ENCODE measurements around the gene ARHGAP45. TPM values are rescaled to one million over a fixed set of nuclear protein-coding genes. Genes with fewer than 3 reads are reported as not detected.

ARHGAP45 gene
- total RNA-seq, 1 experiment from 2014 or later: 11.6 TPM

DNA sequence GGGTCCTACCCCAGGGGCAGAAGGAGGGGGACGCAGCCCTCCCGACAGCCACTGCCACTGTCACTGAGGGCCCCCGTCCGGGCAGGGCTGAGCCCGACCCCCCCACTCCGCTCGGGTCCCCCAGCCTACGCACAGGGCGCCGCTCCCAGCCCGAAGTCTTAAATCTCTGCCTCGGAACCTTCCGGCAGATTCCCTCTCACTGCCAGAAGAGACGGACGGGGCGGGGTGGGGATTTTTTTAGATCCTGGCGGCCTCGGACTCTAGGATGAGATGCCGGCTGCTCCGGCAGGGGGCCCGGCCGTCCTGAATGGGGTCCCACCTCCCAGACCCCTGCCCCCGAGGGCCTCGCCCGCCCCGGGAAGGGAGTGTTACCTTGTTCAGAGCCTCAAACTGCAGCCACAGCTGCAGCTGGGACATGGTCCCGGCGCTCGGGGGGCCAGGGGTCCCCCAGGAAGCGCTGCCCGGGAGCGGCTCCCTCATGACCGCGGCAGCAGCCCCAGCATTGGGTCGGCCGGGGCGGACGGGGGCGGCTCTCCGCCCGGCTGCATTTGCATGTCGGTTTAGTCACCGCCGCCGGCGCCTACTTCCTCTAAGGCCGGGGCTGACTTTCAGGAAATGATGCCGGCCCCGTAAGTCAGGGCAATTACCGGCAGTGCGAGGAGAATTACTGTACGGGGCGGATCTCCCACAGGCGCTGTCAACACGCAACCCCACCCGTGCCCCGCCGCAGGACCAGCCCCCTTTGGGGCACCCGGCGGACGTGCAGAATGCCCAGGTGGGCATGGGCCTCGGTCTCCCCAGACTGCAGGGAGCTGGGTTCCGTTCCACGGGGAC is 65.0 kb downstream of the ARHGAP45 start:
- DNase-seq (ENCODE audit: low read depth): peak; percentile 92

DNA sequence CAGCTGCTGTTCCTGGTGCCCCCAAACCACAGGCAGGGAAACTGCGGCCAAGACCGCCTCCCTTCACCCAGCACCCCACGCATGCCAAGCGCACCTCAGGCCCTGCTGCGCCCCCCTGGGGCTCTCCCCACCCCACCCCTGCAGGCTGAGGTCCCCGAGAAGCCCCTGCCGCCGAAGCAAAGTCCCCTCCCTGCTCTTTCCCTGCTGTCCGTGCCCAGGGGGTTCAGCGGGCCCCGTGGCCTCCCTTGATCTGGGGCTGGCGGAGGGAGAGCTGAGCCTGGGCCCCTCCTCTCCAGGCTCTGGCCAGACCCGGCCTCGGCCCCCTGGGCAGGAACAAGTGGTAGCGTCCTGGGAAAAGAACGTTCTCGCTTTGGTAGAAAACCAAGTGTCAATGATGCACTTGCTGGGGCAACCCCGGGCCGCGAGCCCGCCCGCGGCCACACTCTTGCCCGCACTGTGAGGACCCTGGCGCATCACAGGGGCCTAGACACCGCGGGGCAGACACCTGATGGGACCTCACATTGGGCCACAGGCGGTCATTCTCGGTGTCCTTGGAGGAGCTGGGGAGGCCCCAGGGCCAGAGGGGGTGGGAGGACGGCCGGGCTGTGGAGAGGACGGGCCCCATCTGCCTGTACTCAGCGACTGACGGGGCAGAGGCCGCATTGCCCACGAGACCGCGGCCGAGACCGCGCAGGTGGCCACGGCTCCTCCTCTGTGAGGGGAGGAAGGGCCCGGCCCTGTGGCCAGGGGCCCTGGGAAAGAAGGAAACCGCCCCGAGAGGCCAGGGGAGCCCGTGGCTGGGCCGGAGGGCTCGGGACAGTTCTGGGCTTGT is 65.8 kb downstream of the ARHGAP45 start:
- DNase-seq (ENCODE audit: low read depth): no peak

DNA sequence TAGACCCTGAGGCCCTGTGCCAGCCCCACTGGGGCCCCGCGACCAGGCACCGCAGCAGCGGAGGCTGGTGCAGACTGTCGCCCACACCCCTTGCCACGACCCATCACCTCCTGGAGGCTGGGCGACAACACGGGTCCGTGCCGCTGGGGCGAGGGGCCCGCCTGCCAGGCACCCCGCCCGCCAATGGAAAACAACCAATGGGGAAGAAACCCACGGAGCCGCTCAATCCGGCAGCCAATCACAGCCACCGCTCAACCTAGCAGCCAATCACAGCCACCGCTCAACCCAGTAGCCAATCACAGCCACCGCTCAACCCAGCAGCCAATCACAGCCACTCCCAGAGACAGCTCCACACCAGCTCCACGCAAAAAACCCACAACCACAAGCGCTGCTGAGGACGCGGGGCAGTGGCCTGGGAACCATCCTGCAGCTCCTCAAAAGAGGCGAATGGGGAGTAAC is 66.5 kb downstream of the ARHGAP45 start:
- DNase-seq (ENCODE audit: low read depth): no peak

DNA sequence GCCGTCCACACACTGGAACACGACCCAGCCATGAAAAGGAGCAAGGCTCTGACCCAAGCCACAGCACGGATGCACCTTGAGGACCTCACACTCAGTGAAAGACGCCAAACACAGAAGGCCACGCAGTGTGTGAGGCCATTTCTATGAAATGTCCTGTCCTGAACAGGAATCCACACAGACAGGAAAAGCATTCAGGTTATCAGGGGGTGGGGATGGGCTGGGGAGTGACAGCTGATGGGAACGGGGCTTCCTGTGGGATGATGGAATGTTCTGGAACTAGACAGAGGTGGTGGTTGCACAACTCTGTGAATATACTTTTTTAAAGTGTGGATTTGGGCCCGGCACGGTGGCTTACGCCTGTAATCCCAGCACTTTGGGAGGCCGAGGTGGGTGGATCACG is 67.5 kb downstream of the ARHGAP45 start:
- no peak for DNase-seq (ENCODE audit: low read depth)

DNA sequence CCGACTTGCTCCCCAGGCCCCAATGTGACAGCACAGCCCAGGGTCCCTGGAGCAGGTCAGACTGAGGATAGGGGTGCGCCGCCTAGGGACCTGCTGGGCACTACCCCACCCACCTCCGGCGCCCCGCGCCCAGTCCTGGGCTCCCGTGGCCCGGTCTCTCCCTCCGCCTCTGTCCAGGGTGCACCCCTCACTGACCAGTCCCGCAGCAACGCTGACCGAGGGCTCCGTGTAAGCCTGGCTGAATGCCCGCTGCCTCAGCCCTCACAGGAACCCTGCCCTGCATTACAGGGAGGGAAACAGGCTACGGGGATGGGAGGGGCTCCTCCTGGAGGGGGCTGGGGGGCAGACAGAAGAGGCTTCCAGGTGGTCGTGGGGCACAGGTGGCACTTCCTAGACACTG is 68.5 kb downstream of the ARHGAP45 start:
- DNase-seq (ENCODE audit: low read depth): no peak

DNA sequence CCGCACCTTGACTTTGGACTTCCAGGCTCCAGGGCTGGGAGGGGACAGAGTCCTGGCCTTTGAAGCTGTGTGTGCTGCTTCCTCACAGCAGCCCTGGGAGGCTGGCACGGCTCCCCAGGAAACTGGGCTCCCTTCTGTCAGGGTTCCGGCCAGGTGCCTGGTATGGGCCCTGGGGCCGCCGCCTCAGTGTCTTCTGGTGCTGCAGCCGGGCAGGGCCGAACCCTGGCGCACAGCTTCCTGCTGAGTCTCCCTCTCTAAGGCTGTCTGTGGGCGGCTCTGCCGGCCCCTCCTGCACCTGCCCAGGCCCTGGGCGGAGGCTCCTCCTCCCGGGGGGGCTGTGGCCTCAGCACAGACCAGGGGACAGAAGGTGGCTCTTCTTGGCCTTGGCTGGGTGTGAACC is 69.2 kb downstream of the ARHGAP45 start:
- no peak for DNase-seq (ENCODE audit: low read depth)

Other genes with a start within 250 kb of the ARHGAP45 start
- 0.11 and 1.2 TPM in 2 replicates for gene PLPPR3, start 245.2 kb upstream of the ARHGAP45 start, total RNA-seq (2014; rRNA removed; shearing (Covaris generic))
- not detected in 2 replicates for gene AZU1, start 239.3 kb upstream of the ARHGAP45 start, total RNA-seq (2014; rRNA removed; shearing (Covaris generic))
- gene PRTN3, start 226.2 kb upstream of the ARHGAP45 start, total RNA-seq (2014; rRNA removed; shearing (Covaris generic)): not detected in 2 replicates
- gene ELANE, start 214.9 kb upstream of the ARHGAP45 start, total RNA-seq (2014; rRNA removed; shearing (Covaris generic)): not detected in 2 replicates
- 5.7 and 18.2 TPM in 2 replicates for gene CFD, start 207.5 kb upstream of the ARHGAP45 start, total RNA-seq (2014; rRNA removed; shearing (Covaris generic))
- gene MED16, start 174.0 kb upstream of the ARHGAP45 start, total RNA-seq (2014; rRNA removed; shearing (Covaris generic)): 20.4 and 25.9 TPM in 2 replicates
- gene RNU6-9, start 173.7 kb upstream of the ARHGAP45 start, total RNA-seq (2014; rRNA removed; shearing (Covaris generic)): not detected in 2 replicates
- gene R3HDM4, start 153.9 kb upstream of the ARHGAP45 start, total RNA-seq (2014; rRNA removed; shearing (Covaris generic)): 35.8 and 40.8 TPM in 2 replicates
- gene KISS1R, start 149.8 kb upstream of the ARHGAP45 start, total RNA-seq (2014; rRNA removed; shearing (Covaris generic)): not detected in 2 replicates
- 5.9 and 12.0 TPM in 2 replicates for gene ARID3A, start 141.1 kb upstream of the ARHGAP45 start, total RNA-seq (2014; rRNA removed; shearing (Covaris generic))
- 73.1 and 92.5 TPM in 2 replicates for gene WDR18, start 82.8 kb upstream of the ARHGAP45 start, total RNA-seq (2014; rRNA removed; shearing (Covaris generic))
- gene GRIN3B, start 66.7 kb upstream of the ARHGAP45 start, total RNA-seq (2014; rRNA removed; shearing (Covaris generic)): not detected in 2 replicates
- 79.1 and 81.7 TPM in 2 replicates for gene TMEM259, start 46.0 kb upstream of the ARHGAP45 start, total RNA-seq (2014; rRNA removed; shearing (Covaris generic))
- not detected in 2 replicates for gene RNU6-2, start 45.6 kb upstream of the ARHGAP45 start, total RNA-seq (2014; rRNA removed; shearing (Covaris generic))
- gene CNN2, start 40.6 kb upstream of the ARHGAP45 start, total RNA-seq (2014; rRNA removed; shearing (Covaris generic)): 162 and 166 TPM in 2 replicates
- gene ABCA7, start 27.1 kb upstream of the ARHGAP45 start, total RNA-seq (2014; rRNA removed; shearing (Covaris generic)): 0.89 and 0.97 TPM in 2 replicates
- 124 and 148 TPM in 2 replicates for gene POLR2E, start 28.2 kb downstream of the ARHGAP45 start, total RNA-seq (2014; rRNA removed; shearing (Covaris generic))
- gene GPX4, start 36.8 kb downstream of the ARHGAP45 start, total RNA-seq (2014; rRNA removed; shearing (Covaris generic)): 357 and 373 TPM in 2 replicates
- 28.1 and 37.7 TPM in 2 replicates for gene SBNO2, start 107.1 kb downstream of the ARHGAP45 start, total RNA-seq (2014; rRNA removed; shearing (Covaris generic))
- gene STK11, start 138.6 kb downstream of the ARHGAP45 start, total RNA-seq (2014; rRNA removed; shearing (Covaris generic)): 72.7 and 83.5 TPM in 2 replicates
- gene CBARP, start 170.8 kb downstream of the ARHGAP45 start, total RNA-seq (2014; rRNA removed; shearing (Covaris generic)): 0.86 and 1.8 TPM in 2 replicates
- gene ATP5F1D, start 174.6 kb downstream of the ARHGAP45 start, total RNA-seq (2014; rRNA removed; shearing (Covaris generic)): 41.4 and 82.8 TPM in 2 replicates
- gene MIDN, start 181.4 kb downstream of the ARHGAP45 start, total RNA-seq (2014; rRNA removed; shearing (Covaris generic)): 8.7 and 14.3 TPM in 2 replicates
- 234 and 288 TPM in 2 replicates for gene CIRBP, start 202.2 kb downstream of the ARHGAP45 start, total RNA-seq (2014; rRNA removed; shearing (Covaris generic))
- gene FAM174C, start 208.4 kb downstream of the ARHGAP45 start, total RNA-seq (2014; rRNA removed; shearing (Covaris generic)): 59.0 and 104 TPM in 2 replicates
- 0.17 and 0.21 TPM in 2 replicates for gene EFNA2, start 218.7 kb downstream of the ARHGAP45 start, total RNA-seq (2014; rRNA removed; shearing (Covaris generic))

All from Daoy (cell line).